Skeletal muscle tissue (tissue), 4 donors: ENCODE data around the gene LRCH3. TPM values are rescaled to one million over a fixed set of nuclear protein-coding genes. Genes with fewer than 3 reads are reported as not detected.

Experiments used
- H3K27ac ChIP-seq: one replicate; pipeline ENCODE4 v1.7.0; 2013; ENCODE audit warnings: mild to moderate bottlenecking, low read depth, low read length, inconsistent platforms
- H3K27me3 ChIP-seq, 3 donors: one replicate each; pipeline ENCODE4 v1.7.0; 2013; ENCODE audit warnings: low read length in 3 of 3; ENCODE audit not compliant: control insufficient read depth in 3 of 3, insufficient read depth in 3 of 3
- H3K36me3 ChIP-seq, 3 donors: one replicate each; pipeline ENCODE4 v1.7.0; 2013; ENCODE audit warnings: low read length in 3 of 3; ENCODE audit not compliant: control insufficient read depth in 3 of 3, insufficient read depth in 3 of 3
- H3K4me1 ChIP-seq, 3 donors: one replicate each; pipeline ENCODE4 v1.7.0; 2013; ENCODE audit warnings: low read length in 3 of 3, mild to moderate bottlenecking in 3 of 3; ENCODE audit not compliant: control insufficient read depth in 3 of 3, insufficient read depth in 3 of 3
- H3K4me3 ChIP-seq, 3 donors: one replicate each; pipeline ENCODE4 v1.7.0; 2013; ENCODE audit warnings: low read length in 3 of 3
- H3K9ac ChIP-seq, 3 donors: one replicate each; pipeline ENCODE4 v1.7.0; 2013; ENCODE audit warnings: low read length in 3 of 3, mild to moderate bottlenecking in 3 of 3, moderate library complexity in 2 of 3, low read depth in 1 of 3
- H3K9me3 ChIP-seq, 3 donors: one replicate each; pipeline ENCODE4 v1.7.0; 2013; ENCODE audit warnings: low read length in 3 of 3; ENCODE audit not compliant: control insufficient read depth in 3 of 3
- total RNA-seq: library from RNA; depleted of rRNA; stranded (reverse); fragments of >200 nt; gene quantifications from one replicate; pipeline ENCODE4 v1.2.3, GENCODE V29; 2014
- donor health status: Osteomylitis.

Gene LRCH3
- total RNA-seq, 1 donor from 2014 or later, result 48.0 TPM

GRCh38 chr3:197854596-197855343, 63.7 kb downstream of the LRCH3 start:
- Histone ChIP-seq H3K9ac (no peak overlapping the region), H3K4me3 (no peak overlapping the region), H3K4me1 (peaks cover 2 to 4% (median 3%) of the 10 kb centered on the region in 3 donors), H3K9me3 (no peaks in the 10 kb centered on the region), H3K27me3 (no peaks in the 10 kb centered on the region), H3K27ac (no peak overlapping the region), H3K36me3 (peaks cover 0 to 58% (median 38%) of the 10 kb centered on the region in 3 donors)

GRCh38 chr3:197855571-197855970, 64.5 kb downstream of the LRCH3 start:
- no peak overlapping the region for H3K27ac ChIP-seq
- no peak overlapping the region for H3K9ac ChIP-seq
- no peak overlapping the region for H3K4me3 ChIP-seq
- H3K27me3 ChIP-seq, result no peaks in the 10 kb centered on the region
- peaks cover 0 to 55% (median 35%) of the 10 kb centered on the region in 3 donors for H3K36me3 ChIP-seq
- H3K4me1 ChIP-seq, result peaks cover 2 to 4% (median 3%) of the 10 kb centered on the region in 3 donors
- no peaks in the 10 kb centered on the region for H3K9me3 ChIP-seq

DNA sequence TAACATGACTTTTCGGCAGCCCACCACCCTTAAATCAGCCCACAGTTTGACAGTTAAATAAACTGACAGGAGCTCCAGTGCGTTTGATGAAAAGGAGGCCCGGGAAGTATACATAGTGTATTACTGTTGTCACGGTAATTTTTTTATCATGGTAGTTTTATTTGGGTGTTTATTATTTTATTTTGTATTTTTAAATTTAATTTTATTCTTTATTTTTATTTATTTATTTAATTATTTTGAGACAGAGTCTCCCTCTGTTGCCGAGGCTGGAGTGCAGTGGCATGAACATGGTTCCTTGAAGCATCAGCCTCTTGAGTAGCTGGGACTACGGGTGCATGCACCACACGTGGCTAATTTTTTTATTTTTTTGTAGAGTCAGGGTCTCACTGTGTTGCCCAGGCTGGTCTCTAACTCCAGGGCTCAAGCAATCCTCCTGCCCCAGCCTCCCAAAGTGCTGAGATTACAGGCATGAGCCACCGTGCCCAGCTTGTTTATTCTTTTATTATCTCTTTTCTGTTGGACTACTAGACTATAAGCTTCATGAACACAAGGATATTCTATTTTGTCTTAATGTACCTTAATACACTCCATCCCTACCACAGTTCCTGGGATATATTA, 65.3 kb downstream of the LRCH3 start:
- H3K9me3 ChIP-seq, result no peaks in the 10 kb centered on the region
- H3K9ac ChIP-seq, result no peak overlapping the region
- peaks cover 2 to 4% (median 3%) of the 10 kb centered on the region in 3 donors for H3K4me1 ChIP-seq
- no peak overlapping the region for H3K27ac ChIP-seq
- no peak overlapping the region for H3K4me3 ChIP-seq
- H3K36me3 ChIP-seq, result peaks cover 0 to 55% (median 33%) of the 10 kb centered on the region in 3 donors
- H3K27me3 ChIP-seq, result no peaks in the 10 kb centered on the region

GRCh38 chr3:197858133-197858532, 67.1 kb downstream of the LRCH3 start:
- Histone ChIP-seq H3K4me1 (peaks cover 2 to 4% (median 3%) of the 10 kb centered on the region in 3 donors), H3K27me3 (no peaks in the 10 kb centered on the region), H3K36me3 (peaks cover 0 to 42% (median 20%) of the 10 kb centered on the region in 3 donors), H3K9ac (no peak overlapping the region), H3K4me3 (no peak overlapping the region), H3K9me3 (no peaks in the 10 kb centered on the region), H3K27ac (no peak overlapping the region)

- H3K9ac ChIP-seq, result no peak overlapping the region
- H3K4me3 ChIP-seq, result no peak overlapping the region
- no peaks in the 10 kb centered on the region for H3K9me3 ChIP-seq
- peaks cover 2 to 4% (median 3%) of the 10 kb centered on the region in 3 donors for H3K4me1 ChIP-seq
- peaks cover 0 to 41% (median 20%) of the 10 kb centered on the region in 3 donors for H3K36me3 ChIP-seq
- H3K27ac ChIP-seq, result no peak overlapping the region
- no peaks in the 10 kb centered on the region for H3K27me3 ChIP-seq
Measured at GRCh38 chr3:197858598-197858997, 67.5 kb downstream of the LRCH3 start.

DNA sequence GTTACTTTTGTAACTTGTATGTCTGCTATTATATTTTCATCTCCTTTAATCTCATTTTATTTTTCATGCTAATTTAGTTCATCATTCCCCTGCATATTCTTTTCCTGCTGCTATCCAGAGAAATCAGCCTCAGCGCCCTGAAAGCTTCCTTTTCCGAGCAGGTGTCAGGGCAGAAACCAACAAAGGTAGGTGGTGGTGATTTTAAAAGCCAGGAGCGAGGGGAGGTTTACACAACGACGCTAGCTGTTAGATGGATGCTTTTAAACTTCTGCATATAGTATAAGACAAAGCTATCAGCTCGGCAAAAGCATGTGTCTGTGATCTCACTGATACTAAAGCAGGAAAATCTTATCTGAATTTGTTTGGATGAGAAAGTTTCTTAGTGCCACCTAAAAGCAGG, 75.0 kb downstream of the LRCH3 start:
- peaks cover 13 to 38% (median 33%) of the 10 kb centered on the region in 3 donors for H3K36me3 ChIP-seq

GRCh38 chr3:197873329-197873728, 82.3 kb downstream of the LRCH3 start:
- Histone ChIP-seq H3K27ac (no peak overlapping the region), H3K4me3 (no peak overlapping the region), H3K36me3 (peaks cover 30 to 54% (median 51%) of the 10 kb centered on the region in 3 donors), H3K9ac (no peak overlapping the region), H3K9me3 (no peaks in the 10 kb centered on the region), H3K4me1 (no peaks in the 10 kb centered on the region), H3K27me3 (no peaks in the 10 kb centered on the region)

More for the DNA sequence above, 75.0 kb downstream of the LRCH3 start:
- Histone ChIP-seq H3K4me1 (no peaks in the 10 kb centered on the region), H3K9me3 (no peaks in the 10 kb centered on the region), H3K27me3 (no peaks in the 10 kb centered on the region), H3K27ac (no peak overlapping the region), H3K9ac (no peak overlapping the region), H3K4me3 (no peak overlapping the region)

DNA sequence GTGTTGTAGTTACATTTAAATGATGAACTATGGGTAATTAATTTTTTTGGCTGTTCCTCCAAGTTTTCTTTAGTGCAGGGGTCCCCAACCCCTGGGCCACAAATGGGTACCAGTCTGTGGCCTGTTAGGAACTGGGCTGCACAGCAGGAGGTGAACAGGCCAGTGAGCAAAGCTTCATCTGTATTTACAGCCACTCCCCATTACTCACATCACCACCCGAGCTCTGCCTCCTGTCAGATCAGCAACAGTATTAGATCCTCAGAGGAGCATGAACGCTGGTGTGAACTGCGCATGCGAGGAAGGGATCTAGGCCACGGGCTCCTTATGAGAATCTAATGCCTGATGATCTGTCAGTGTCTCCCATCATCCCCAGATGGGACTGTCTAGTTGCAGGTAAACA, 83.0 kb downstream of the LRCH3 start:
- no peak overlapping the region for H3K4me3 ChIP-seq
- H3K27ac ChIP-seq, result no peak overlapping the region
- no peak overlapping the region for H3K9ac ChIP-seq
- H3K9me3 ChIP-seq, result no peaks in the 10 kb centered on the region
- no peaks in the 10 kb centered on the region for H3K4me1 ChIP-seq
- no peaks in the 10 kb centered on the region for H3K27me3 ChIP-seq
- peaks cover 30 to 54% (median 52%) of the 10 kb centered on the region in 3 donors for H3K36me3 ChIP-seq

- peaks cover 30 to 54% (median 53%) of the 10 kb centered on the region in 3 donors for H3K36me3 ChIP-seq
- no peaks in the 10 kb centered on the region for H3K9me3 ChIP-seq
- no peaks in the 10 kb centered on the region for H3K27me3 ChIP-seq
Measured at GRCh38 chr3:197874653-197875052, 83.6 kb downstream of the LRCH3 start.

DNA sequence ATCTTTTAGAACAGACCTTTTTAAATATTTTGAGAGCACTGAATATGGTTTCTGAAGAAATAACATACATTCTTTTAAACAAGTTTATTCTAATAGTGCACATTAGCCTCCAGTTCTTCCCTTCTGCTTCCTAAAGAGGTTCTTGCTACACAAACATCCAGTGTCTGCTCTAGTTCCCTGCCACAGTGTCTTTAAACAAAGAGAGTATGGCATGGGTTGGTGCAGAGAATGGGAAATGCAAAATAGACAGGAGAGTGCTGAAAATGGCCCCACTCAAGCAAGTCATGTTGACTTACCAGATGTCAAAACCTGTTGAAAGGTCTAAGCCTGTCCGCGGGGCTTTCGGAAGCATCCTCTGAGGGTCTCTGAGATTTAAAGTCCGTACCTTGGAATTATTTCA, 86.8 kb downstream of the LRCH3 start:
- peaks cover 16 to 39% (median 38%) of the 10 kb centered on the region in 3 donors for H3K36me3 ChIP-seq
- H3K9ac ChIP-seq, result no peak overlapping the region
- no peaks in the 10 kb centered on the region for H3K4me1 ChIP-seq
- no peaks in the 10 kb centered on the region for H3K27me3 ChIP-seq
- no peak overlapping the region for H3K27ac ChIP-seq
- H3K4me3 ChIP-seq, result no peak overlapping the region
- no peaks in the 10 kb centered on the region for H3K9me3 ChIP-seq

More at GRCh38 chr3:197874653-197875052, 83.6 kb downstream of the LRCH3 start:
- no peak overlapping the region for H3K9ac ChIP-seq
- H3K27ac ChIP-seq, result no peak overlapping the region
- H3K4me3 ChIP-seq, result no peak overlapping the region
- H3K4me1 ChIP-seq, result no peaks in the 10 kb centered on the region
